Measurements from ENCODE around the gene BUD31.
A peak's percentile ranks its signal among the peaks of the same experiment; 100 is the strongest.

Gene BUD31

GRCh38 chr7:99363286-99363685 is 45.5 kb upstream of the BUD31 start:
- no peaks in the 10 kb centered on the region for H3K9me2 ChIP-seq (replicated peaks; ENCODE audit: insufficient read depth, low read length)
- no peak overlapping the region for H2AFZ ChIP-seq (ENCODE audit: low read depth, low read length, severe bottlenecking)
- H3K27me3 ChIP-seq (ENCODE audit: low read length), result no peaks in the 10 kb centered on the region
- H3K79me2 ChIP-seq (ENCODE audit: insufficient read depth, low read length), result no peaks in the 10 kb centered on the region
- no peak overlapping the region for H3K4me2 ChIP-seq (ENCODE audit: low read depth, low read length, poor library complexity, severe bottlenecking)
- no peak overlapping the region for H3K4me3 ChIP-seq (ENCODE audit: insufficient read depth, low read length, poor library complexity, severe bottlenecking)
- H3K9ac ChIP-seq (ENCODE audit: low read length), result no peak overlapping the region
- peaks cover 3% of the 10 kb centered on the region; the same call in 1 of the 2 replicates for H3F3A ChIP-seq (ENCODE audit: insufficient read depth)
- TF ChIP-seq EZH2phosphoT487 (conservative IDR thresholded peaks at IDR 0.05; ENCODE audit: low read length), result no peak
- no peak for TF ChIP-seq CTCF (IDR thresholded peaks at IDR 0.05; ENCODE audit: insufficient read depth, low read length, poor library complexity, severe bottlenecking)
- no peaks in the 10 kb centered on the region for H3K9me3 ChIP-seq (ENCODE audit: insufficient read depth, low read length)
- H4K20me1 ChIP-seq (ENCODE audit: low read depth, low read length), result no peaks in the 10 kb centered on the region
- no peak overlapping the region for H3K27ac ChIP-seq (ENCODE audit: low read depth, low read length)
- peaks cover 28% of the 10 kb centered on the region for H3K36me3 ChIP-seq (ENCODE audit: low read length)

- Histone ChIP-seq H3K9me3 (ENCODE audit: insufficient read depth, low read length) (no peaks in the 10 kb centered on the region), H3F3A (ENCODE audit: insufficient read depth) (peaks cover 3% of the 10 kb centered on the region), H3K27ac (ENCODE audit: low read depth, low read length) (no peak overlapping the region), H3K36me3 (ENCODE audit: low read length) (peaks cover 24% of the 10 kb centered on the region; the same call in 1 of the 2 replicates), H3K79me2 (ENCODE audit: insufficient read depth, low read length) (no peaks in the 10 kb centered on the region), H3K27me3 (ENCODE audit: low read length) (no peaks in the 10 kb centered on the region), H3K4me2 (ENCODE audit: low read depth, low read length, poor library complexity, severe bottlenecking) (no peak overlapping the region), H4K20me1 (ENCODE audit: low read depth, low read length) (no peaks in the 10 kb centered on the region), H3K9me2 (replicated peaks; ENCODE audit: insufficient read depth, low read length) (no peaks in the 10 kb centered on the region), H2AFZ (ENCODE audit: low read depth, low read length, severe bottlenecking) (no peak overlapping the region), H3K4me3 (ENCODE audit: insufficient read depth, low read length, poor library complexity, severe bottlenecking) (no peak overlapping the region), H3K9ac (ENCODE audit: low read length) (no peak overlapping the region)
- TF ChIP-seq EZH2phosphoT487 (conservative IDR thresholded peaks at IDR 0.05; ENCODE audit: low read length), result no peak
- peak; percentile 55 for TF ChIP-seq CTCF (IDR thresholded peaks at IDR 0.05; ENCODE audit: insufficient read depth, low read length, poor library complexity, severe bottlenecking)
Observed at GRCh38 chr7:99365318-99366141, 43.2 kb upstream of the BUD31 start.

GRCh38 chr7:99366646-99367045 is 42.1 kb upstream of the BUD31 start:
- H3K27me3 ChIP-seq (ENCODE audit: low read length), result no peaks in the 10 kb centered on the region
- peaks cover 22% of the 10 kb centered on the region; the same call in 1 of the 2 replicates for H3K36me3 ChIP-seq (ENCODE audit: low read length)
- no peak overlapping the region for H3K4me2 ChIP-seq (ENCODE audit: low read depth, low read length, poor library complexity, severe bottlenecking)
- H3K79me2 ChIP-seq (ENCODE audit: insufficient read depth, low read length), result no peaks in the 10 kb centered on the region
- no peak overlapping the region for H3K4me3 ChIP-seq (ENCODE audit: insufficient read depth, low read length, poor library complexity, severe bottlenecking)
- no peak overlapping the region for H2AFZ ChIP-seq (ENCODE audit: low read depth, low read length, severe bottlenecking)
- H3K9ac ChIP-seq (ENCODE audit: low read length), result no peak overlapping the region
- H3F3A ChIP-seq (ENCODE audit: insufficient read depth), result no peaks in the 10 kb centered on the region; the same call in none of the 2 replicates
- no peaks in the 10 kb centered on the region for H3K9me2 ChIP-seq (replicated peaks; ENCODE audit: insufficient read depth, low read length)
- TF ChIP-seq EZH2phosphoT487 (conservative IDR thresholded peaks at IDR 0.05; ENCODE audit: low read length) (no peak), CTCF (IDR thresholded peaks at IDR 0.05; ENCODE audit: insufficient read depth, low read length, poor library complexity, severe bottlenecking) (no peak)
- no peaks in the 10 kb centered on the region for H3K9me3 ChIP-seq (ENCODE audit: insufficient read depth, low read length)
- no peak overlapping the region for H3K27ac ChIP-seq (ENCODE audit: low read depth, low read length)
- H4K20me1 ChIP-seq (ENCODE audit: low read depth, low read length), result no peaks in the 10 kb centered on the region

Measured in SU-DHL-6 (cell line).